Skin of body (tissue), 2 donors: ENCODE measurements around the gene DCDC2C. TPM values are rescaled to one million over a fixed set of nuclear protein-coding genes. Genes with fewer than 3 reads are reported as not detected.
"Not testable (repeated sequence)": the region's sequence is repeated elsewhere in the genome, so short reads cannot be mapped to it uniquely, and the experiment has no call there.

Source experiments
- DNase-seq: peaks from one replicate; lab custom pipeline; 2025; lab: John Stamatoyannopoulos, UW
- total RNA-seq: library from RNA; depleted of rRNA; stranded (reverse); fragments of >200 nt; gene quantifications from one replicate; pipeline ENCODE4 v1.2.3, GENCODE V29; 2014

DCDC2C gene
- total RNA-seq, 1 donor from 2014 or later, result 0.20 TPM

DNA sequence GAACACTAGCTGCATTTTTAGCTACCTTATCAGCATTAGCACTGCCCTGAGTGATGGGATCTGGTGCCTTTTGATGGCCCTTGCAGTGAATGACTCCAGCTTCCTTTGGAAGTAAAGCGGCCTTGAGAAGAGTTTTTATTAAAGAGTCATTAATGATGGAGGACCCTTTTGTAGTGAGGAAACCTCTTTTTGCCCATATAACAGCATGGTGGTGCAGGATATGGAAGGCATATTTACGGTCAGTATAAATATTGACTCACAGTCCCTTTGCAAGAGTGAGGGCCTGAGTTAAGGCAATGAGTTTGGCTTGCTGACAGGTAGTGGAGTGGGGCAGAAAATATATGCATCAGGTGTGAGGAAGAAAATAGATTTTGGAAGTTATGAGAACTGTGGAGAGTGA, 113.8 kb downstream of the DCDC2C start:
- not testable (repeated sequence) for DNase-seq

DNA sequence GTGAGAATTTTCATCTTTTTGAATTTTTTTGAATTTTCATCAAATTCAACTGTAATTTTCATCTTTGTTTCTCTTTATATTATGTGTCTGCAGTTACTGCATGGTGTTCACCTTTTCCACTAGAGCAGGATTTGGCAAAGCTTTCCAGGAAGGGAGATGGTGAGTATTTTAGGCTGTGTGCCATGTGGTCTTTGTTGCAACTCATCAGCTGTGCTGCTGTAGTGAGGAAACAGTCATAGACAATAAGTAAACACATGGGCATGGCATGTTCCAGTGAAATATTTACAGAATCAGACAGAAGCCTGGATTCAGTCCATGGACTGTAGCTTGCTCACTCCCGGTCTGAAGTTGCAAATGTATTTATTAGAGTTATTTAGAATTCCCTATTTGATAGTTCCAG, 120.4 kb downstream of the DCDC2C start:
- no peak for DNase-seq

DNA sequence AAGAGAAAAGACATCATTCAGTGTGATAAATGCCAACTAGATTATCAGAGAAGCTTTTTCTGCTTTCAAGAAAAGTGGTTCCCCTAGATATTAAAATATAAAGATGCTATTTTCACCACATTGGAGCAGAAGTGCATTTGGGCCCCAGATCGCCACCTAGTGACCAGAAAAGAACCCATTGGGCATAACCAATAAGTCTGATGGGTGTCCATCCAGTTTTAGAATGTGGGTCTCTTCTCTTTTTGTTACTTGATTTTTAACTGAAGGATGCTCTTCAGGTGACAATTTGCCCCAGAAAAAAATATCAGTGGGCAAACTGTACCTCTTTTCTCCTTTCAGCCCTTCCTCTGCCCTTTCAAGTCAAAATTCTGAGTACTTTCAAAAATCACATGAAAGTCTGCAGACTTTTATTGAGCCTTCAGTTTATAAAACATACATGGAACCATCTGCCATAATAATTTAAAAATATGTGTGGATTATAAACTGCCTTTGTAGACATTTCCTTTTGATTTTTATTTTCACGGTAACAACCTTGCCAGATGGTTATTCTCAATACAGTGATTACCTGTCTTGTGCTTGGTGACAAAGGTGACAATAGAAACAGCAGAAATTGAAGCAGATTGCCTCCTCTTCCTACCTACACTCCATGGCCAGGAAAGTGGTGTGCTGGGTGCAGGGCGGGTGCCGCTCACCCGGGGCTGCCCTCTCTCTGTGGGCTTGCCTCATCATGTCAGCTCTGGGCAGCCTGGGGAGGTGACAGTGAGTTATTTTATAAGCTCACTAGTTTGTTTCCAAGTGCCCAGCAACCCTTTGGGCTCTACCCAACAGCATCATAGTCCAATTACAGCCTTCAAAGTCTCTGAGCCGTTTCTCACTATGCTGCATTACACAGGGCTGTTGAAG, 124.5 kb downstream of the DCDC2C start:
- no peak for DNase-seq

DNA sequence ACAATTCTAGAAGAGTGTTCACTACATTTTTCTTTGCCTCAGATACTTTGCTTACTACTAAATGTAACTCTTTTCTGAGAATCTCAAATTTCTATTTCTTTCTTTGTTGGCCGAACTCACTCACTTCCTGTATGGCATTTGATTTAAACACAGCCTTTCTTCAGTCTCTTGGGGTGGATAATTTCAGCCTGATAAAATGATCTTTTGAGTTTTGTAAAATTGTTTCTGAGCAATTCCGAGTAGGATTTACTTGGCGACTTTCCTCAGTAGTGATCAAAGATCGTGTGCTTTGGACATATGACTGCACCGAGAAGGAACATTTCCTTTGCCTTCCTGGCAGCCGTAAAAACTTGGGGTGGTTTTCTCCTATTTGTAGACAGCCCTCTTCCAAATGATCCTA, 127.4 kb downstream of the DCDC2C start:
- no peak for DNase-seq

DNA sequence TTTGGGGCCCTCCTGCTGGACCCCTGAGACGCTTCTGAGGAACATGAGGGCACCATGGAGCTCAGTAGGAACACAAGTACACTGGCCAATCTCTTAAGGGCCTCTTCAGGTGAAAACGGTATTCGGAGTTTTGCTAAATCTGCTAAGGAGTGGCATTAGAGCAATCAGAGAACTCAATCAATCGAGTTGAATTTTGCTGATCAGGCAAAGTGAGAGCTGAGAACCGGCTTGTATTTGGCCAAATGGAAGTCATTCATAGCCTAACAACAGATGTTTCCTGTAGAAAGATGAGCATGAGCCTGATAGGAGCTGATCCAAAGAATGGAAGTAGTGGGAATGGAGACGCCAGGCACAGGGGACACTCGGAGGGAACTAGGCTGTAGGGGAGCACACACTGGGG, 133.7 kb downstream of the DCDC2C start:
- DNase-seq, result no peak

DNA sequence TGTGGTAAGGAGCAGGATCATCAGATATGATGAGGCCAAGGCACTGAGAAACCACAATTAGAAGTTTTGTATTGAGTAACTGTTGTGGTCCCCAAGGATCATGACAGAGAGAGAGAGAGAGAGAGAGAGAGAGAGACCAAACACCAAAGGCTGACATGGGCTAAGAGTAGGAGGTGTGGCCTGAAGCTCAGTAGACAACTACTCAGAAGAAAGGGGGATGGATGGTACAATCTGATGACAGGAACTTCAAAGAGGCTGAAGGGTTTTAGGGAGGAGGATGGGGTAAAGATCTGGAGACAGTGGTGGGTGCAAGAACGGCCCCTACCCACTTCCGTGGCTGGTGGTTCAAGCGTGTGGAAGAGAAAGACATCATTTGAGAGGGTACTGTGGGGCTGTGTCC, 135.0 kb downstream of the DCDC2C start:
- no peak for DNase-seq

DNA sequence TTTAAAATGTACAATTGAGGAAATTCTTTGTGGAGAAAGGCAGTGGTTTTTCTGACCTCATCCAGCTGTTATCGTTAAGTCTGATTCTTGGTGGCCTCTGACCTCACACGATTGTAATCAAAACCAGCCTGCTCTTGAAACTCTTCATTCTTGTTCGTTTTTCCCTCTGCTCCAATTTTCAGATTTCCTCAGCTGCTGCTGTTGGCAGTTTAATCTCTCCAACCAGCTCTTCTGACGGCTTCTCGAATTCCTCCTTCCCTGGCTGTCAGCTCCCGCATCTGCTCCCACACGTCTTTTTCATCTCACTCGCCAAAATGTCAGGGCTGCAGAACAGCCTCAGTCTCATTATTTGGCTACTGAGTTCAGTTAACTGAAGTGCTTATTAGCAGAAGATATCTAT, 136.1 kb downstream of the DCDC2C start:
- DNase-seq, result peak; percentile 78

DNA sequence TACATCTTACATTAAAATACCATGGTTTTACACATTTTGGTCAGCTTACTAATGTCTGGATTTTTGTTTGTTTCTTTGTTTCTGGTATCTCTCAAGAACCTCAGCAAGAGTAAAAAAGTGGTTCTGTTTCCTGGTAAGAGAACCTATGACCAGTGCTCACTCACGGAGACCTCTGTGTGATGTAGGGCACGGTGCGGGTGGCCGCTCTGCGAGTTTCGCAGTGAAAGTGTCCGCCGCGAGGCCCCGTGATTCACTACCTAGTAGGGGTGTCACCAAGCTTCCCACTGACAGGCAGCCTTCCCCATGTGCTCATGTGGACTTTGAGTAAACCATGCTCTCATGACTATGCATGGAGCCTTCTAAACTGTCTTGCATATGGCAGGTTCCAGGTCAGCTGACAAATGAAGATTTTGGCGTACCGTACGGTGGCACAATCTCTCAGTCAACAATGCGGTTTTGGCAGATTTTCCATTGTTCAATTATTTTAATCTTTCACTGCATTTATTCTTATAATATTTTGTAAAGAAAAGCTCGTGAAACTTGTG, 137.3 kb downstream of the DCDC2C start:
- DNase-seq, result no peak

DNA sequence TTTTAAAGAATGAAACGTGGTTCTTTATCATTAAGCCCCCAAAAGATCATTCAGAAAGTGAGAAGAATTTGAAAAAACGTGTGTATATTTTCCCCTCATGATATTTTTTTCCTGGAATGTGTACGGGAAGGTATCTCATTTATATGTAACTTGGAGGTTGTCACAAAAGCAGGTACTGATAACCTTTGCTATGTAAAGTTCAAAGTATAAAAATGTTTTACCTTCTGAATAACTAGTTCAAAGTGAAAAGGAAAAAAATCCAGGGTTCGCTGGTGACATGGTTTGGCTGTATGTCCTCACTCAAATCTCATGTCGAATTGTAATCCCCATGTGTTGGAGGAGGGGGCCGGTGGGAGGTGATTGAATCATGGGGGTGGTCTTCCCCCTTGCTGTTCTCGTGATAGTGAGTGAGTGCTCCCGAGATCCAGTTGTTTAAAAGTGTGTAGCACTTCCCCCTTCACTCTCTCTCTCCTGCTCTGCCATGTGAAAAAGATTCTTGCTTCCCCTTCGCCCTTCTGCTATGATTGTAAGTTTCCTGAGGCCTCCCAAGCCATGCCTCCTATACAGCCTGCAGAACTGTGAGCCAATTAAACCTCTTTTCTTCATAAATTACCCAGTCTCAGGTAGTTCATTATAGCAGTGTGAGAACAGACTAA, 144.2 kb downstream of the DCDC2C start:
- no peak for DNase-seq

DNA sequence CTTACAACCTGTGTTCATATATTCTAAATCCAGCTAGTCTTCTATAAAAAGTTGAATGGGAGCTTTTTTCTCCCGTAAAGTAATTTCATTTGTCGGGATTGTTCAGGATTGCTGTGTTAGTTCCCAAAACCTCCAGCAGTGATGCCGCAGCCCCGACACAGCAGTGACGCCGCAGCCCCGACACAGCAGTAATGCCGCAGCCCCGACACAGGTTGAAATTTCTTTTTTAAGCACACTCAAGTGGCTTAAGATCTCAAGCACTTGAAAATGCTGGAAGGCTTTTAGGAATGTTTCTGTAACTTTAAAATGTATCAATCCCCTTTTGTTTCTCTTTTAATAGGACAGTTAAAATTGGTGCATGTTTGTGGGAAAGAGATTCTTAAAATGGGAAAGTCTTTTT, 145.4 kb downstream of the DCDC2C start:
- DNase-seq, result no peak

DNA sequence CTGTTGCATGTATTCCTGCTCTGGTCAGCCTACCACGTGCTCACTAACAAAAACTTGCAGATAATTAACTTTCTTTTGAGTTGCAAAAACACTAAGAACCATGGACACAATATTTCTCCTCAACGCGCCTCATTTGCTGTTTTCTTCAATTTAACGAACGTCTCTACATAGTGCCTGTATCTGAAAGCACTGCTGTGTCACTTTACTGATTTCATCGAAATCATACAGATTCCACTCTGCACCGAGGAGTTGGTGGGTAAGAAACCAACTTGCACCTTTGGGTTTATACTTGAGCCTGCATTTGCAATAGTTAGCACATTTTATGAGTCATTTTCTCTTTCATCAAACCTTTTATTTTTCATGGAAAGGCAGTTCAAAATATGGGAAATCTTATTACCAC, 145.8 kb downstream of the DCDC2C start:
- DNase-seq, result no peak

DNA sequence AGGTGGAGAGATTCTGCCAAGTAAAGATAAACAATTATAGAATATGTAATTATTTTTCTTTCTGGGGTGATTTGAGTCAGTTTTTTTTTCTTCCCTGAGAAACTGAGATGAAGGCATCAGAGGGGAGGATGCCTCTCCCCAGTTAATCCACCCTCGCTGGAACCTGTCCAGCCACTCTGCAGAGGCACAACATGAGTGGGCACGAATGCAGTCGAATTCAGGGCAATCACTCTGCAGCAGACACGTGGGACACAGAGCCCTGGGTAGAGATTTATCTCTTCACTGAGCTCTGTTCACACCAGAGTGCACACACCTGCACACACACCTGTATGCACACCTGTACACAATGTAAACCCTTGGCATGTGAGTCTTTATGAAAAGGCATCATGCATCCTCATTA, 154.2 kb downstream of the DCDC2C start:
- DNase-seq, result no peak

DNA sequence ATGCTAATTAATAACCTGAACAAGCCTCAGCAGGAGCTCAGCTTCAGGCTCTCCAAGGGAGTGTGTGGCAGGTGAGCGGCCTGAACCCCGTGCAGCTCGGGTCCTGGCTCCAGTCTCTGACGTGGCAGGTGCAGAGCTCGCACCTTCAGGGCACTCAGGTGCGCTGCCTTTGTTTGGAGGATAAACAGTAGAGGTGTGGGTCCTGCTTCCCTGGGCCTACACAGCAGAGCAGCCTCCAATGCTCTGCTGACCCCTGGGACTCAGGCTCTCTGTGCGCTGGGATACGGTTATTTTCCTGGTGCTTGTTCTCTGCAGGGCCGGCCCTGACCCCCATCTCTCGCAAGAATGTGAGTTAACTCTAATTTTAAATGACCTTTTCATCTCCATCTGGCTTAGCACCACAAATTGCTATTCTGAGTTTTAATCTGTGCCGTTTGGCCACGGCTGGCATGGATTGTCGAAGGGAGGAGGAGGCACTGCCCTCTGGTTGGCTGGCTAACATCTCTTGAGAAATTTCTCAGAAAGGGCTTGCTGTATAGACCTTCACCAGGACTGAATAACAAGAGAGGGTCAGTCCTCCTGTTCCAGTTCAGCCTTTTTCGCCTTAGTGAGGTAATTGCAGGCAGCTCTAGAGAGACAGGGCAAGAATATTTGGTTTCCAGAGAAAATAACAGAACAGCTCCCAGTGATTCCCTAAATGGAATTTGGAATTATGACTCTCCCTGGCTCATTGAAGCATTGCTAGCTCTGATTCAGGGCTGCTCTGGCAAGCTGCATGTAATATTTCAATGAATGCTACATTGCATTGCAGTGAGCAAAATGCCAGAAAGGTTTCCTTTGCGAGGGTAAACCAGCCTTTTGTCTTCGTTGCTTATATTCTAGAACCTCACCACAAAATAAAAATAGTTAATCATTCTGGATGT, 161.8 kb downstream of the DCDC2C start:
- DNase-seq, result no peak

DNA sequence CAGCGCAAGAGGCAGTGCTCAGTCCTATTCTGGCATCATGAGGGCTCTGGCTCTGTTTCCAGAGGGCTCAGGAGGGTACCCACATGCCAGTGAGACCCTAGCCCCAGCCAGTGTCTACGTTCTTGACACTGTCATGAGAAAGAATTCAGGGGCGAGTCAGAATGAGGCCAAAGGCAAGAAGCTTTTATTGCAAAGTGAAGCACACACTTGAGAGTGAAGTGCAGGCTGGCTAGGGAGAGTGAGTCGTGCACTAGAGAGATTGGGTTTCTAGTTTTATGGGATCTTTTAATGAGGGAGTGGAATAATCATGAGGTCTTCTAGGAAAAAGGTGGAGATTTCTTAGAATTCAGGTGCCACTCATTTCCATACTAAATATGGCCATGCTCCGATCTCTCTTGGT, 164.1 kb downstream of the DCDC2C start:
- no peak for DNase-seq

DNA sequence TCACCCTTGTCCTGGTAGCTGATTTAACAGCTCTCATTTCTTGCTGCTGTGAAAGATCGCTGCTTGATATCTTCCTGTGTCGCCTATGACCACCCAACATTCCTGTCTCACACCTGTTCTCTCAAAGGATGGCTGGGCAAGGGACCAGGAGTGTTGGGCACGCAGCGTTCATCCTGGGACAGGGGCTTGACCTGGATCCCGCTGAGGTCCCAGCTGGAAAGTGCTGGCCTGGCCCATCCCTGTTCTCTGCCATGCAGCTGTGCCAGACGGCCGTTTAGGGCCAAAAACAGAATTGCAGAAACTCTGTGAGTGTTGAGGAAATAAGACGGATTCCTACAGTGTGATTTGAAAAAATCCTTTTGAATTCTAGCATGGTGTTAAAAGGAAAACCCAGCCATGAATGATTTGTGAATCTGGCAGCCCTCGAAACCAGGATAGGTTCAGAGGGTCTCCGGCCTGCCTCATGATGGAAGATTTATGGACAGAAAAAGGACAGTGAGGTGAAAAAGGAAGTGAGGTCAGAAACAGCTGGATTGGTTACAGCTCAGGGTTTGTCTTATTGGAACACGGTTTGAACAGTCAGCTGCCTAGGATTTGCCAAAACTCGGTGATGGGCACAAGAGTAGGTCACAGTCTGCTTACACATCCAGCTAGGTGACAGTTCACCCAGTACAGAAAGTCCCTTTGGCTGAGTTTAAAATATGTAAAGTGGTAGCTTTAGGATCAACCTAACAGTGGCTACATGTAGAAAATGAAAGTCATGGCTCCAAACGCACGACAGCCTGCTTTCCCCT, 164.8 kb downstream of the DCDC2C start:
- no peak for DNase-seq

DNA sequence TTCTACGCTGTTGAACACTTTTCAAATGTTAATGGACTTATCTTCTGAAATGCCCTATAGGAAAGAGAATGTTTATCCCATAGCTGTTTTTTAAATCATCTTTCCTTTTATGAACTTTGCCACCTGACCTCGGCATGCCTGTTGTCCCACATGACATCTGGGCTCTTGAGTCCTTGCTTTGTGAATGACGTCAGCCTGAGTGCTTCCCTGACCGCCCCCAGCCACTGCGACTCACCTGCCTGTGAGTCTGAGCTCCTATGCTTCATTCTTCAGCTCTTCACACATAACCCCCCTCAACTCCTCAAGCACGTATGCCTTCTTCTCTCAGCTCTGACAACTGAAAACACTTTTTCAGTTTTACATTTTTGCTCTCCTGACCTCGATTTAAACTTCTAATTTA, 166.8 kb downstream of the DCDC2C start:
- no peak for DNase-seq

DNA sequence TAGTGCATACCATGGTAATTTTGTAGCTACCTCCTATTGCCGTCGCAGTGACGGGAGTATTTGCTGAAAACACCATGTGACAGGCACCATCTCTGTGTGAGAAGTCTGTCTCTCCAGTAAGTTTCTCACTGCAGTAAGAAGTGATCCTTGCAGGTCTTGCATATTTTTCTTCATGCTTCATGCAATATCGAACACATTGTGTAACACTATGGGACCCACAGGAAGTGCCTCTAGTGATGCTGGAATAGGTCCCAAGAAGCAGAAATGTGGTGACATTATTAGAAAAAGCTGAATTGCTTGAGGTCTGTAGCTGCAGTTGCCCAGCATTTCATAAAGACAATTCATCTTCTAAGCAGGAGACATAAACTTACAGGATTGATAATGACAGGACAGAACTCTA, 167.6 kb downstream of the DCDC2C start:
- peak; percentile 24 for DNase-seq

DNA sequence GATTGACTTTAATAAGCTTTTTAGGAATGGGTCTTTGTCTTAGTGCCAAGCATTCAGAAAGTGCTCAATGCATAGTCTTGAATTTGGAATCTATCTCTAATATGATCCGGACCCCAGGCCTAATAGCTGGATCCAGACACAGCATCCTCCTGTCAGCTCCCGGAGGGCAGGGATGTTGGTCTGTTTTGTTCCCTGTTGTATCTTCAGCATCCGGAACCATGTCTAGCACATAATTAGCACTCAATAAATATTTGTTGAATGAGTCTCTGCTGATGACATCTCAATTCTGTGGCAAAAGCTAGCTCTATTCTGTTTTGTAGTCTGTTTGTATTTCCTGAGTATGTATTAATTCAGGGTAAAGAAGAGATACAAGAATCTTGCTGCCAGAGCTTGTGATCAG, 169.1 kb downstream of the DCDC2C start:
- peak; percentile 73 for DNase-seq

DNA sequence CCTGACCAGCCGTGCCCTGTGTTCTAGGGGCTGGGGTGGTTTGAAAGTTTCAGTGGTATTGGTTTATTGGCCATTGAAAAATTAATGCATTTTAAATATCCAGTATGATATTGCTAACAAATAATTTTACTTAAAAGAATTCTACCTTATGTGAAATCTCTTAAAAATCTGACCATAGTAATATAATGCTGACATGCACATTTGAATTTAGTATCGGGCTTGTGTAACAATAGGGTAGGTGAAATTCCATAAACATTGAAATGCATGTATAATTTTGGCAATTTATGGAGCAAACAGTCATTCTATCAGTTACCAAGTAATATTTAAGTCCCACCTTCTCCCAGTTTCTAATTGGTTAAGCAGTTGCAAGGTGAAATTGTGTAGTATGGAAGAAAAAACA, 170.5 kb downstream of the DCDC2C start:
- DNase-seq, result no peak

DNA sequence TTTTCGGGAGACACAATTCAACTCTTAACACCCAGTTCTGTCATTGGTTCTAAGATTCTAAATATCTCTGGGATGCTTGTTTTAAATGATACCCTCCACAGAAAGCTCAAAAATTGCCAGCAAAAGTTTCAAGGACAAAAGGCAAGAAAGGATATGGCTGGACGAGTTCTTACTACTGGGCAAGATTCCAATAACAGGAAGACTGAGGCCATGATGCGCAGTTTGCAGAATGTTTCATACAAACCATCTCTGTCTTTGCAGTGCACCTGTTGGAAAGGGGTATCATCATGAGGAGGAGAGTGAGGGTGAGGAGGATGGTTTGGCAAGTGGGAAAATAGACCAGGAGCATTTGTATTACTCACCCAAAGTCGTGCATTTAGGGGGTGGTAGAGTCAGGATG, 172.8 kb downstream of the DCDC2C start:
- DNase-seq, result no peak

DNA sequence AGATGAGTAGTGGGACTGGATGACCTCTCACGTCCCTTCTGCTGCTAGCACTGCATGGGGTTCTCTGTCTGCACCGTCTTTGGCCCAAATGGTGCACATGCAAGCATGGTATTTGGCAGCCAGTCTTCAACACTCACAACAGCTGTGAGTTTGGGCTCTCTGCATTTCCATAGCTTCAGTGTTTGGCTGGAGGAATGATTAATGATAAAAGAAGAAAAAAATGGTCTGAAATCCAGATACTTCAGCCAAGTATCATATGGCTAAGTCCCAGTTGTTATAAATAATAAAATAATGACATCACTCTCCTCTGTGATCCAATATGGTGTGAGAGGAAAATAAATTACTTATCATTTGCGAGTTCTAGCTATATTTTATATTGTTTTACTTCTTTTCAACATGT, 173.3 kb downstream of the DCDC2C start:
- peak; percentile 91 for DNase-seq
